Activated effector memory CD4-positive, alpha-beta T cell treated with anti-CD3 and anti-CD28 coated beads, Interleukin-2, amount 50 U/mL, for 16 hours (primary cell): ENCODE results near the gene PTPRN2.

ENCODE experiments used
- DNase-seq: peaks from one replicate; pipeline ENCODE4 v3.0.0-alpha.2; 2020

PTPRN2 gene

GRCh38 chr7:158016180-158017097 is 571.2 kb downstream of the PTPRN2 start:
- peak; percentile 44 for DNase-seq

- DNase-seq, result peak; percentile 13
Observed at GRCh38 chr7:158015403-158016179, 572.0 kb downstream of the PTPRN2 start.

- no peak for DNase-seq
Observed at GRCh38 chr7:158014976-158015375, 572.6 kb downstream of the PTPRN2 start.

GRCh38 chr7:158013085-158013668 is 574.4 kb downstream of the PTPRN2 start:
- DNase-seq, result peak; percentile 25

- DNase-seq, result peak; percentile 9
Observed at GRCh38 chr7:158011941-158012340, 575.7 kb downstream of the PTPRN2 start.

- peak; percentile 14 for DNase-seq
Observed at GRCh38 chr7:158010961-158011693, 576.5 kb downstream of the PTPRN2 start.

- no peak for DNase-seq
Observed at GRCh38 chr7:158009886-158010285, 577.7 kb downstream of the PTPRN2 start.

- DNase-seq, result no peak
Observed at GRCh38 chr7:158008267-158008666, 579.4 kb downstream of the PTPRN2 start.

GRCh38 chr7:158007697-158008257 is 579.8 kb downstream of the PTPRN2 start:
- no peak for DNase-seq

GRCh38 chr7:158006841-158007696 is 580.6 kb downstream of the PTPRN2 start:
- DNase-seq, result no peak

- DNase-seq, result no peak
Observed at GRCh38 chr7:158005531-158005930, 582.1 kb downstream of the PTPRN2 start.

GRCh38 chr7:158004123-158004490 is 583.5 kb downstream of the PTPRN2 start:
- no peak for DNase-seq

- DNase-seq, result no peak
Observed at GRCh38 chr7:158003441-158004122, 584.0 kb downstream of the PTPRN2 start.

GRCh38 chr7:158002486-158003080 is 585.0 kb downstream of the PTPRN2 start:
- no peak for DNase-seq

- no peak for DNase-seq
Observed at GRCh38 chr7:158001621-158002320, 585.9 kb downstream of the PTPRN2 start.

- no peak for DNase-seq
Observed at GRCh38 chr7:158001003-158001402, 586.6 kb downstream of the PTPRN2 start.

GRCh38 chr7:158000160-158000559 is 587.5 kb downstream of the PTPRN2 start:
- no peak for DNase-seq

GRCh38 chr7:157998884-157999552 is 588.6 kb downstream of the PTPRN2 start:
- no peak for DNase-seq

- no peak for DNase-seq
Observed at GRCh38 chr7:157997471-157997870, 590.2 kb downstream of the PTPRN2 start.
